GM10847 (cell line): Measurements from ENCODE around the gene FAM3B.

ENCODE experiments used
- POLR2A ChIP-seq: IDR thresholded peaks from 2 replicates; pipeline ENCODE4 v1.6.1; 2011; ENCODE audit not compliant: insufficient read length; ENCODE audit errors: extremely low read depth

The FAM3B gene, protein sequence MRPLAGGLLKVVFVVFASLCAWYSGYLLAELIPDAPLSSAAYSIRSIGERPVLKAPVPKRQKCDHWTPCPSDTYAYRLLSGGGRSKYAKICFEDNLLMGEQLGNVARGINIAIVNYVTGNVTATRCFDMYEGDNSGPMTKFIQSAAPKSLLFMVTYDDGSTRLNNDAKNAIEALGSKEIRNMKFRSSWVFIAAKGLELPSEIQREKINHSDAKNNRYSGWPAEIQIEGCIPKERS

DNA sequence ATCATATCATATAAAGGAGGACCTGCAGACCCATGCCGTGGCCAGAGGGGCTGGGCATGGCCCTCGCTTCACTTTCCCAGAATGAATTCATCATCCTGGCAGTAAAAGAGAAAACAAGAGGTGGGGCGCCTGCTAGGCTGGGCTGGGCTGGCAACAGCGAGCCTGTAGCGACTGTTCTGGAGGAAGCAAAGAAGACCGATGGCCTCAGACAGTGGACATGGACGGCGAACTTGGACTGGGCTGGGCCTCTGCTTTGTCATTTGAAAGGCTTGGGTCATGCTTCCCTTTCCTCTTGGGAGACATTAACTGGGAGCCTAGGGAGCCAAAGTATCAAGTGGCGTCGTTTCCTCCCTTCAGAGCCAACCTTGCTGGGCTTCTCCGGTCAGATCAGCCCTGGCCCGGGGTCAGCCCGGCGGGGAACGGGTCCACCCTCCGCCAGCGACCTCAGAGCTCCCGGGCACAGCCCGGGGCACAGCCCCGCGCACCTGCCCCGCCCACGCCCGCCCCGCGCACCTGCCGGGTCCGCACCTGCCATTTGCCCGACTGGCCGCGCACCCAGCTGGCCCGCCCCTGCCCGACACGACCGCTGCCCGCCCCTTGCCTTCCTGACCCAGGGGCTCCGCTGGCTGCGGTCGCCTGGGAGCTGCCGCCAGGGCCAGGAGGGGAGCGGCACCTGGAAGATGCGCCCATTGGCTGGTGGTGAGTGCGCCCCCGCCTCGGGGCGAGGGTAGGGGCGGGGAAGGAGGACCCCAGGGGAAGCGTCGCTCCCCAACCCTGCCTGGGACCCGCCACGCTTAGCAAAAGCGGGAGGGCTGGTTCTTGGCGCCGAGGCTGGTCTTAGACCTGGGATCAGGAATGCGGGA is at the start of gene FAM3B:
Gene FAM3B, plus strand, starts transcription at position 602 of the 863 bp plus-strand sequence. Its CDS starts 79 bp downstream, at position 681.
- no peak for TF ChIP-seq POLR2A

DNA sequence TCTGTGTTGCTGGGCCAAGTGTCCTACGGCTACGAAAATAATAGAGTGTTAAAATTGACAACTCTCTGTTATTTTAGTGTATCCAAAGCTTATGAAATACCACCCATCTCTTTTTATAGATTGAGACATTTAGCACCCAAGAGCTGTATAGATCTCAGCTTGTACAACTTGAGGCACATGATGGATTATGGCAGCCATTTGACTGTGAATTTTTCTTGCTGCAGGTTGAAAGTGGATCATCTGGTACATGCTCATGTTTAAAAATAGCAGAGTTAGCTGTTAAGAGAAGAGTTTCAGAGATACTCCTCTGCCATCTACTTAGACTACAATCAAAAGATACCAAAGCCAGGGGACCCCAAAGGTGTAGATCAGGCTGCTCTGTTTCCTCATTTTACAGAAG is 49.3 kb upstream of the FAM3B start:
- TF ChIP-seq POLR2A: no peak

DNA sequence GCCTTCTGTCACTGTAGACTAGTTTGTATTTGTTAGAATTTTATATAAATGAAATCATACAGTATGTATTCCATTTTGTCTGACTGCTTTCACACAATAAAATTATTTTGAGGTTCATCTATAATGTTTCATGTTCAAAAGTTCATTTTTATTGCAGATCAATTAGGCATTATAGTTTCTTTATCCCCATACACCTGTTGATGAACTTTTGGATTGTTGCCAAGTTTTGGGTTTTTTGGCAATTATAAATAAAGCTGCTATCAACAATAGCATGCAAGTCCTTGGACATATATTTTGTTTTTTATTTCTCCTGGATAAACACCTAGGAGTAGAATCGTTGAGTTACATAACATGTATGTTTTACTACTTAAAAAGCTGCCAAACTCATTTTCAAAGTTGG is 47.1 kb upstream of the FAM3B start:
- TF ChIP-seq POLR2A: no peak

DNA sequence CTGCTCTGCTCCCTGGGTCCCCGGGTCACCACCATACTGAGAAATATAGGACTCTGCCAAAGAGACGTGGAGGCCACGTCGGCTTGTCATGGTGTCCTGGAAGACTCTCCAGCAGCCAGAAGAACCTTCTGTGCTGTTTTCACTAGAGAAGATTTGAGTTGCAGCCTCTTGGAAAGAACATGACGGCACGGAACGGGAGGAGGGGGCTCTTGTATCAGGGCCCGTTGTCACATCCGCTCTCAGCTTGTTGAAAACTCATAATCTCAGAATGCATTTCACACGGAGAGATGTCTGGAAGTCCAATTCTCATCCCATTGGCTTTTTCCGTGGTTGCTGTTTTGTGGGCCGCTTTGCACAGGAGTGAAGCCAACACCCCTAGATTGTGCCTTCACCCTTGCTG is 39.4 kb upstream of the FAM3B start:
- no peak for TF ChIP-seq POLR2A

DNA sequence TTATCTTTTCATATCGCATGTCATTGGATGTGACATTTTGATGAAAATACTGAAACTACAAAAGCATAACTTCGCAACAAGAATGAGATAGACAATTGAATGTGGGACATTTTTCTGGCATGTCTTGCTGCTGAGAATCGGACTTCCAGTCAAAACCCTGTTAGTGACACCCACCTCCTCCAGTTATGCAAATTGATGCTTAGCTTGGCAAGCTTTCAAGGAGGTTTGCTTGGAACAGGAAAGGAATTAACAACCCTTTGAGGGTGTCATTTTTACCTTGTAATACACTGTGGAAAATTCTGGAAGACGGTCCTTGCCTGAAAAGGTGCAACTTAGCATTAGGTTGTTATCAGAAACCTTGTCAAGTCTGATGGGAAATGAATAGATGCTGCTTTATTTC is 38.8 kb upstream of the FAM3B start:
- no peak for TF ChIP-seq POLR2A

DNA sequence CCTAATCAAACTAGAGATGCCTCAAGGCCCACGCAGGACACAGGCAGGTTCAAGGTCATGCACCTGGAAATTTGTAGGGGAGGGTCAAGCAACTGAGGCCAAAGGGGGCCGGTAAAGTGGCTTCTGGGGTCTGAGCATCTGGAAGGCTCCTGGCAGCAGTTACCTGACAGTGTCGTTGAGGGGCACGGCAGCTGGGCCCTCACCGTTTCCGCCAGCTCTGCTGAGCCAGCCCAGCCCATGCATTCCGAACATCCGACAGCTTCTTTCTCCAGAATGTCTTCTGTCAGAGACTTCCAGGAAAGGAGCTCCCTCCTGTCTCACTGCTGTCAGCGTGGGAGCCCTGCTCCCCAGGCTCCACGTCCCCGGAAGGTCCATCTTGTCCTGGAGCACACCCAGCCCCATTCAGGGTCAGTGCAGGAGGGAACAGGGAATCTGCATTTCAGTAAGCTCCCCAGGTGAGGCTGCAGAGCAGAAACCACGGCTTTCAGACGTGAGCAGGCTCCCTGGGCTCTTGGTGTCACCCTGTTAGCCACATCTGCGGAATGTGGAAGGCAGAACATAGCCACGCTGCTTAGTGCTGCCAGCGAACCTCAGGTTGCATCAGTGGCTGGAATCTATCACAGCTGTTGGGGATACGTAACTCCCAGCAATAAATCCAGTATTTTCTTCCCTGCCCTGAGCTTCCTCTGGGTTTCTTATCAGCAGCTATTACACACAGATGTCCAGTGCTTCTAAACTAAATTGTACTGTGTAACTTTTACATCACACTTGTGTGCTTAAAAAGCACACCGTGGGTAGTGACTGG is 36.3 kb upstream of the FAM3B start:
- no peak for TF ChIP-seq POLR2A

DNA sequence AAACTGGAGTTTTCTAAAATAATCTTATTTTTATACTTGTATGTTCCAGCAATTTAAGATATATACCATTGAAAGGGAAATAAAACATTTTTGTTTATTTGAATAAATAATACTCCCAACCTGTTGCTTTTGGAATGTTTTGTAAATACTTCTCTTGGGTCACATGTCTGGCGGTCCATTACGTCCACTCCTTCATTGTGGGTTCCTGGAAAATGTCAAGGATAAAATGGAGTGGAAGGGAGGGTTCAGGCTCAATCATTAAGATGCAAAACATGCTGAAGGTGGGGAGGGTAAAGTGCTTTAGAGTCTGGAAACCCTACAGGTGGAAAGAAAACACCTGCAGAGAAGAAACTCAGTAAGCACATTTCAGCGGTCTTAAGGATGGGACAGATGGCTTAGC is 34.2 kb upstream of the FAM3B start:
- no peak for TF ChIP-seq POLR2A

DNA sequence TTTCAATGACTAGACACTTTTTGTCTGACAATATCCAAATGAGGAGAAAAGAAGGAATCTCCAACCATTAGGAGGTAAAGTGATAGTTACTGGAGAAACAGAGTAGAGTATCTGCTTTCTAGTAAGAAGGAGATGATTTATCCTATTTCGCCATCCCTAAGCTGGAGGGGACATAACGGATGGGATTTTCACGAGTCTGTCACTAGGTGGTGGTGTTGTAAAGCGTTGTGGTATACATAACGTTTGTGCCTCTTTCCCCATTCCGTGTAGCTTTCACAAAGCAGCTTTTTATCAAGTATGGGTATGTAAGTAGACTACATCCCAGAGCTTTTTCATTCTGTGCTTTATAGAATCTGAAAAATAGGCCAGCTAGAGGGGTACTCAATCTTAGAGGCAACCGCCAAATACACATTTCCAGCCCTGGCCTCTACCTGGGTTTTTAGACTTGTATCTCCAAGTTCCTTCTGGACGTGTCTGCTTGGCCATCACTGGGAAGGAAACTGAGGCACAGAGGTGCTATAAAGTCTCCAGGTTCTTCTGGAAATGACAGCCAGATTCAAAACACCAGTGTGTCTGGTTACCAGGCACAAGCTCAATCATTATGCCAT is 33.3 kb upstream of the FAM3B start:
- no peak for TF ChIP-seq POLR2A

DNA sequence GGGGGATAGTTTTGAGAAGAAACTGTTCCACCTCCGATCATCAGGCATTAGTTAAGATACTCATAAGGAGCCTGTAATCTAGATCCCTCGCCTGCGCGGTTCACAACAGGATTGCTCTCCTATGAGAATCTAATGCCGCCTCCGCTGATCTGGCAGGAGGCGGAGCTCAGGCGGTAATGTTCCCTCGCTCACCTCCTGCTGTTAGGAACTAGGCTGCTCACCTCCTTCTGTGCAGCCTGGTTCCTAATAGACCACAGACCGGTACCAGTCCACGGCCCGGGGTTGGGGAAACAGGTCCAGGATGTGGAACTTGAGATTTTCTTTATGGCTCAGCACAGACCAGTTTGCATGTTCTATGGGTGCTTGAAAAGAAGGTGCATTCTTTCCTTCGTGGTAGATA is 27.2 kb upstream of the FAM3B start:
- no peak for TF ChIP-seq POLR2A

DNA sequence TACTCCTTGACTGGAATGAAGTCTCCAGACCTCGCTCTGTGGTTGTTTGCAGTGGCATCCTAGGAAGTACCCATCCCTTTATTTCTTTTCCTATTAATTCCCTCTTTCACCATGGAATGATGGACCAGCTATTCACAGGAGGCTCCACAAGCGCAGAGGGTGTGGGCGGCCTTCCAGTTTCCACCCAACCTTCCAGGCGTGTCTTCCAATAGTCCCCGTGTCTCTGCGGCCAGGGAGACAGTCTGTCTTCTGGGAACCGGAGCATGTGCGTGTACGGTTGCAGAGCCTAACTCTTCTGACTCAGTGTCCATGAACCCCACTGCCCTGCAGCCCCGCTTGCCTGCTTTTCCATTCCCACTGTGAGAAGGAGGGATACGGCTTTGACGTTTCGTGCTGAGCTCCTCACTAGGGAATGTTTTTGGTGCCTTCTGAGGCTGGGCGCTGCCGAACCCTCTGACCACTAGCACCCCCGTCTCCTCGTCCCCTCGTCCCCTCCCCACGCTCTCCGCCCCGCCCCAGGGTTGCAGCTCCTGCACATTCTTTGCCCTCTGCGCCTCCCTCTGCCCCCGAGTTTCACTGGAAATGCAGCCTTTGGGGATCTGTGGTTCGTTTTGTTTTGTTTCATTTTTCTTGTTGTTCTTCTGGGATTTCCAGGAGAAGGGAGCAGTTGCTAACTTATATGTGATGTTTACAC is 26.3 kb upstream of the FAM3B start:
- TF ChIP-seq POLR2A: no peak

DNA sequence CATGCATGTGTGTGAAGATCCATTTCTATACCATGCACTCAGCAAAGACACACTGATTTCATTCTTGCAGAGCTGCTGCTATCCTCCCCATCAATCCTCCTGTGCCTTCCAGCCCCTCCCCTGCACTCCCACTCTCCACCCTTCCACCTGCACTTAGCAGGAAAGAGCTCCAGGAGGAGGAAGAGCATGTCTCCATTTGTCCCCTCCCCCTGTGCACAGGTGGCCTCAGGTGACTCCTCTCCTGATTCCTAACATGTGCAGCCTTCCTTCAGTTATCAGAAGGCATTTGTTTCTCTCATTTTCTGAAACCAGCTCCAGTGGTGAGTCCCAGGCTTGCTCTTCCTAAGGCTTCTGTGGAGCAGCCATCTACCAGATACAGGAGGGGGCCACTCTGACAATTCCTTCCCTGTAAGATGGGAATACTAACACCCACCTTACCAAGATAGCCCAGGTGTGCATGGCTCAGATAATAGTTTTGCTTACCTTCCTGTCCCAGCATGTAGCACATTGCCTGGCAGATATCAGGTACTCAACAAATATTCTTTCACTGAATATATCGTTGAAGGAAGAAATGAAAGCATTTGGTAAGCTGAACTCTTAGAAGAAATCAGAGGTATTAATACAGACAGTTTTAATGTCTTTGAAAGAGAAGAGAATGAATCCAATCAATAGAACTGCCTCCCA is 21.9 kb upstream of the FAM3B start:
- no peak for TF ChIP-seq POLR2A

DNA sequence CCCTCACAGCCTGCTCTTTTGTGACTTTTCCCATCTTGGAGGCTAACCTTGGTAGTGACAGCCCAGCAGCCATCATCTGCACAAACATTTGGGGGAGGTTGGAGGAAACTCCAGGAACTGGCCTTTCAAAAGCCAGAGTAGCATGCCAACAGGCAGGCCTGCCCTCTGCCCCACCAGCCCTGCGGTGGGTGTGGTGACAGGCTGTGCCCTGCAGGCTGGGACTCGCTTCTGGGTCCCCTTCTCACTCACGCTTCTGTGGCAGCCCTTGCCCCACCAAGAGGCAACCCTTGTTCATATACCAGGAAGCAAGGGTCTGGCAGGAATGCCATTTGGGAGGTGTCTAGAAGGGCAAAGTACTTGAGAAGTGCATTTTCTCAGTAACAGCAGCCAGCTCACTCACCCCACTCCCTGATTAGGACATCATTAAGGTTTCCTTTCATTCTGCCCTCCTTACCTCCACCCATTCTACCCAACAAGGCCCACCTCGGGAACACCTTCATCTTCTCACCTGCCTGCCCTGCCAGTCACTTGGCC is 20.8 kb upstream of the FAM3B start:
- TF ChIP-seq POLR2A: no peak

DNA sequence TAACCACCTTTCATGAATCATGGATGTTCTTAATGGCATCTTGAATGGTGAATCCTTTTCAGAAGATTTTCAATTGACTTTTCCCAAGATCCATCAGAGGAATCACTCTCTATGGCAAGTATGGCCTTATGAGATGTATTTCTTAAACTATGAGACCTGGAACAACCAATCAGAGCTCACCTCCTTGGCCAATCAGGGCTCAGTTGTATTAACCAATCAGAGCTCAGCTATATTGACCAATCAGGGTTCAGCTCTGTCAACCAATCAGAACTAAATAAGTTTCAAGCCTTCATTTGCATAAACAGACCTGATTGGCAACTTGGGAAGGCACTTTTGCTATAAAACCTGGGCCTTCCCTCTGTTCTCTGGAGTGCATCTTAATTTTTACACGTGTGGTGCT is 13.6 kb upstream of the FAM3B start:
- TF ChIP-seq POLR2A: no peak

DNA sequence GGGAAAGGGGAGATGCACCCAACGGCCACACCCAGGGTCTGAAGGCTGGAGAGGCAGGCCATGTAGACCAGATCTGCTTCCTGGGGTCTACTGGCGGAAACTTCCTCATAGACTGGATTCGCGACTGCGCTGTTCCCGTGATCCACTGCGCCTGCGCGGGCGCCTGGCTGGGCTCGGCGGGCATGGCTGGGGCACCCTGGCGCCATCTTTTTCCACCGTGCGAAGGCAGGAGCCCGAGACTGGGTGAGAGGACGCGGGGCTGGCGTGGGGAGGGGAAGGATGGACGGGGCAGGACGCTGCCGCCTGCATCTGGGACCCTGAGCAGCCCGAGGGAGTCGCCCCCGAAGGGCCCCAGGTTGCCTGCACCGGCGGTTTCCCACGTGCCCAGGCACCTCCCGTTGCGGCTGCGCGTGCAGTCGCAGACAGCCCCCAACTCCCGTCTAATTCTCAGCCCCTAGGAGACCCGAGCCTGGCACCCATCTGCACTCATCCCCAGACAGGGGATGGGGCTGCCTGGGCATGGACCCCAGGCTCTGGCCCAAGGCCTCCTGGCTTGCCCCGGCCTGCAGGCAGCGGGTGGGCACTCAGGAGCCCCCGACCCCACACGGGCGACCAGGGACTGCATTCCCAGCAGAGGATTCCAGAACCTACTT is 12.4 kb upstream of the FAM3B start:
- TF ChIP-seq POLR2A: no peak

DNA sequence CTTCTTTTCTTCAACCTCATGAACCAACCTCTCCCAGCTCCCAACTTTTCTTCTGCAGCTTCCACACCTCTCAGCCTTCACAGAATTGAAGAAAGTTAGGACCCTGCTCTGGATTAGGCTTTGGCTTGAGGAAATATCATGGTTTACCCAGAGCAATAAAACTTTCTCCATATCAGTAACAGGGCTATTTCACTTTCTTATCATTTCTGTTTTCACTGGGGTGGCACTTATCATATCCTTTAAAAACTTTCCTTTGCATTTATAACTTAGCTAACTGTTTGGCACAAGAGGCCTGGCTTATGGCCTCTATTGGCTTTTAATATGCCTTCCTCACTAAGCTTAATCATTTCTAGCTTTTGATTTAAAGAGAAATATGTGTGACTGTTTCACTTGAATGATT is 9.4 kb upstream of the FAM3B start:
- TF ChIP-seq POLR2A: no peak
